SK-N-SH (cell line): ENCODE results near the gene SLC1A2. TPM values are rescaled to one million over a fixed set of nuclear protein-coding genes. Genes with fewer than 3 reads are reported as not detected.
"Not testable (repeated sequence)": the region's sequence is repeated elsewhere in the genome, so short reads cannot be mapped to it uniquely, and the experiment has no call there.

Experiments
- CTCF ChIA-PET: fragments of 300-600, 350-600 bp; formaldehyde crosslinking; extraction: SDS; loops from one replicate; lab custom pipeline; 2021; lab: Yijun Ruan, JAX
- POLR2A ChIA-PET: fragments of 350-600 bp; sonication (Branson Sonifier 250); formaldehyde crosslinking; extraction: SDS; loops from one replicate; lab custom pipeline; 2020; ENCODE audit warnings: antibody characterized with exemption, inconsistent platforms; lab: Yijun Ruan, JAX
- DNase-seq: peaks from one replicate; pipeline ENCODE4 v3.0.0; 2012
- H2AFZ ChIP-seq: fragments of 200-600 bp; sonication (generic); 2 replicates; pipeline ENCODE4 v1.8.1; 2016; ENCODE audit warnings: antibody characterized with exemption, mild to moderate bottlenecking, low read depth
- H3F3A ChIP-seq: fragments of 200-600 bp; sonication (generic); replicated peaks from 2 replicates; pipeline ENCODE3; 2016; ENCODE audit warnings: antibody characterized with exemption, mild to moderate bottlenecking; ENCODE audit not compliant: insufficient read depth
- H3K27ac ChIP-seq, 2 experiments: fragments of 200-500 bp in 1 of 2; fragments of 200-600 bp in 1 of 2; sonication (Bioruptor generic) in 1 of 2; sonication (generic), shearing (Covaris generic) in 1 of 2; 2 replicates each; pipeline versions ENCODE4 v1.5.1 to v1.6.1; 2014 to 2016; ENCODE audit warnings: low read depth in 2 of 2, inconsistent platforms in 1 of 2, low read length in 1 of 2, mild to moderate bottlenecking in 1 of 2, mixed read lengths in 1 of 2
- H3K27me3 ChIP-seq: fragments of 200-600 bp; sonication (generic), shearing (Covaris generic); 2 replicates; pipeline ENCODE4 v1.6.1; 2016; ENCODE audit warnings: mixed run types; ENCODE audit not compliant: insufficient read depth
- H3K36me3 ChIP-seq, 2 experiments: fragments of 200-500 bp in 1 of 2; fragments of 200-600 bp in 1 of 2; sonication (Bioruptor generic) in 1 of 2; sonication (generic) in 1 of 2; replicated peaks in 1 of 2; 2 replicates each; pipeline versions ENCODE3 to v1.5.1; 2014 to 2016; ENCODE audit warnings: low read length in 1 of 2, mild to moderate bottlenecking in 1 of 2; ENCODE audit not compliant: insufficient read depth in 2 of 2, control insufficient read depth in 1 of 2
- H3K4me1 ChIP-seq, 2 experiments: fragments of 200-500 bp in 1 of 2; fragments of 200-600 bp in 1 of 2; sonication (Bioruptor generic) in 1 of 2; sonication (generic), shearing (Covaris generic) in 1 of 2; 2 replicates each; pipeline versions ENCODE4 v1.5.1 to v1.6.1; 2014 to 2016; ENCODE audit warnings: low read depth in 1 of 2, low read length in 1 of 2, mixed run types in 1 of 2; ENCODE audit not compliant: insufficient read depth in 2 of 2, control insufficient read depth in 1 of 2
- H3K4me2 ChIP-seq: fragments of 200-600 bp; sonication (generic), shearing (Covaris generic); 2 replicates; pipeline ENCODE4 v1.6.1; 2017; ENCODE audit warnings: mixed run types
- H3K4me3 ChIP-seq, 2 experiments: fragments of 200-500 bp in 1 of 2; fragments of 200-600 bp in 1 of 2; sonication (Bioruptor generic) in 1 of 2; sonication (generic), shearing (Covaris generic) in 1 of 2; 2 replicates each; pipeline versions ENCODE4 v1.5.1 to v1.8.1; 2014 to 2016; ENCODE audit warnings: low read depth in 2 of 2, inconsistent platforms in 1 of 2, low read length in 1 of 2, mild to moderate bottlenecking in 1 of 2, mixed read lengths in 1 of 2, moderate library complexity in 1 of 2
- H3K79me2 ChIP-seq: fragments of 200-600 bp; sonication (generic); 2 replicates; pipeline ENCODE4 v1.8.1; 2017; ENCODE audit warnings: mild to moderate bottlenecking; ENCODE audit not compliant: insufficient read depth
- H3K9ac ChIP-seq: fragments of 200-600 bp; sonication (generic); 2 replicates; pipeline ENCODE4 v1.6.1; 2017; ENCODE audit warnings: mixed run types
- H3K9me2 ChIP-seq: fragments of 200-600 bp; sonication (generic); 2 replicates; pipeline ENCODE4 v1.6.1; 2017; ENCODE audit warnings: mixed run types
- H3K9me3 ChIP-seq: fragments of 200-600 bp; sonication (generic); 2 replicates; pipeline ENCODE4 v1.6.1; 2017; ENCODE audit warnings: mixed run types, mild to moderate bottlenecking, moderate library complexity
- H4K20me1 ChIP-seq: fragments of 200-600 bp; sonication (generic); 2 replicates; pipeline ENCODE4 v1.6.1; 2017; ENCODE audit warnings: mild to moderate bottlenecking, mixed run types; ENCODE audit not compliant: insufficient read depth
- CTCF ChIP-seq: fragments of 200-600 bp; sonication (generic); IDR thresholded peaks from 2 replicates; pipeline ENCODE4 v1.6.1; 2017; ENCODE audit warnings: antibody characterized with exemption, mild to moderate bottlenecking, moderate library complexity
- ELF1 ChIP-seq: IDR thresholded peaks from 2 replicates; pipeline ENCODE4 v1.4.0; 2012
- FOXM1 ChIP-seq: IDR thresholded peaks from 2 replicates; pipeline ENCODE4 v1.4.0; 2012; ENCODE audit warnings: low read depth, mild to moderate bottlenecking
- GATA2 ChIP-seq: sonication (generic); formaldehyde crosslinking; IDR thresholded peaks from 2 replicates; pipeline ENCODE4 v1.5.0; 2020; ENCODE audit warnings: mild to moderate bottlenecking, missing genetic modification reagents
- IRF3 ChIP-seq: fragments of 150-350 bp; IDR thresholded peaks from 2 replicates; pipeline ENCODE4 v1.6.1; 2016; ENCODE audit warnings: mild to moderate bottlenecking, low read depth, low read length
- JUND ChIP-seq: IDR thresholded peaks from 2 replicates; pipeline ENCODE4 v1.4.0; 2012
- MAX ChIP-seq: IDR thresholded peaks from 2 replicates; pipeline ENCODE4 v1.4.0; 2012; ENCODE audit warnings: low read depth
- MXI1 ChIP-seq: IDR thresholded peaks from 2 replicates; pipeline ENCODE4 v1.6.1; 2012; ENCODE audit warnings: mild to moderate bottlenecking, low read depth, low read length, improper control_type of control experiment
- POLR2AphosphoS5 ChIP-seq: IDR thresholded peaks from 2 replicates; pipeline ENCODE4 v1.6.1; 2012; ENCODE audit warnings: low read depth, low read length
- RFX5 ChIP-seq: IDR thresholded peaks from 2 replicates; pipeline ENCODE4 v1.6.1; 2012; ENCODE audit warnings: mild to moderate bottlenecking, improper control_type of control experiment, low read length
- RXRA ChIP-seq: IDR thresholded peaks from 2 replicates; pipeline ENCODE4 v1.4.0; 2012; ENCODE audit warnings: low read depth, mild to moderate bottlenecking, borderline replicate concordance
- SIN3A ChIP-seq: IDR thresholded peaks from 2 replicates; pipeline ENCODE4 v1.6.1; 2012; ENCODE audit warnings: low read depth, mild to moderate bottlenecking, low read length, moderate library complexity, borderline replicate concordance
- TEAD4 ChIP-seq: IDR thresholded peaks from 2 replicates; pipeline ENCODE4 v1.4.0; 2012; ENCODE audit warnings: mild to moderate bottlenecking, borderline replicate concordance; ENCODE audit not compliant: insufficient read depth
- ZBTB33 ChIP-seq: IDR thresholded peaks from 2 replicates; pipeline ENCODE4 v1.4.0; 2012; ENCODE audit warnings: low read depth, borderline replicate concordance
- WGBS: methylation state at CpG from one replicate; pipeline ENCODE4 v1.1.6; 2017; ENCODE audit warnings: low lambda C conversion rate; 5-methylcytosine and 5-hydroxymethylcytosine counted together
- polyA plus RNA-seq, 3 experiments: library from polyadenylated mRNA; depleted of rRNA; stranded (reverse); fragments of >200 nt; gene quantifications; 2 replicates each; pipeline ENCODE4 v1.2.3, GENCODE V29; 2012

The SLC1A2 gene
- polyA plus RNA-seq, 1 of the 3 experiments (the other 2 are of a cell fraction), result under 0.01 TPM

- Histone ChIP-seq H3F3A (peaks cover 71% of the 10 kb centered on the region), H3K9me2 (no peaks in the 10 kb centered on the region), H4K20me1 (no peaks in the 10 kb centered on the region), H3K79me2 (peaks cover 3% of the 10 kb centered on the region; the same call in 1 of the 2 replicates), H2AFZ (no peak overlapping the region), H3K36me3 (peaks cover 24 to 89% of the 10 kb centered on the region in 2 experiments), H3K4me2 (no peak overlapping the region), H3K27ac (no peak overlapping the region), H3K9me3 (no peaks in the 10 kb centered on the region), H3K27me3 (no peaks in the 10 kb centered on the region), H3K9ac (no peak overlapping the region), H3K4me3 (no peak overlapping the region), H3K4me1 (peaks cover 12% of the 10 kb centered on the region in 2 experiments)
- 92% methylated on average over 5 of the region's 5 CpGs for WGBS
- TF ChIP-seq JUND, result no peak
- POLR2A ChIA-PET, result no interaction called here
- no peak for DNase-seq
- CTCF ChIA-PET, result interaction anchor here (1.3 kb wide), 1 partner anchor 30 kb away, joined by 4 read pairs; no protein-coding TSS in a partner anchor
These were observed 191.6 kb downstream of the SLC1A2 start for GRCh38 chr11:35227576-35228327.

- H4K20me1 ChIP-seq, POLR2A ChIA-PET, DNase-seq, H3K4me2 ChIP-seq, H2AFZ ChIP-seq, H3K27me3 ChIP-seq, H3K9me3 ChIP-seq, H3K27ac ChIP-seq, H3K9ac ChIP-seq, H3K79me2 ChIP-seq, H3K4me3 ChIP-seq, H3K9me2 ChIP-seq: not testable (repeated sequence)
- CTCF ChIA-PET, result interaction anchor here (1.6 kb wide), 1 partner anchor 79 kb away, joined by 3 read pairs; no protein-coding TSS in a partner anchor
- peaks cover 68% of the 10 kb centered on the region for H3F3A ChIP-seq
- H3K4me1 ChIP-seq, result peaks cover 14 to 19% of the 10 kb centered on the region in 2 experiments
- 95% methylated on average over 6 of the region's 6 CpGs for WGBS
- H3K36me3 ChIP-seq, result peaks cover 27 to 91% of the 10 kb centered on the region in 2 experiments
These were observed 192.6 kb downstream of the SLC1A2 start for GRCh38 chr11:35226756-35227155.

GRCh38 chr11:35225946-35226520 lies 193.3 kb downstream of the SLC1A2 start:
- H3K36me3 ChIP-seq, result peaks cover 26 to 91% of the 10 kb centered on the region in 2 experiments
- CTCF ChIA-PET, result interaction anchor here (1.6 to 3.3 kb wide), 2 partner anchors 11 to 80 kb away, joined by 3 to 18 read pairs; no protein-coding TSS in a partner anchor
- TF ChIP-seq CTCF (no peak), SIN3A (no peak), GATA2 (no peak), TEAD4 (no peak), JUND (no peak), IRF3 (no peak), MXI1 (no peak), FOXM1 (no peak), RFX5 (no peak), ZBTB33 (no peak), MAX (no peak), RXRA (no peak), POLR2AphosphoS5 (no peak), ELF1 (no peak)

More at GRCh38 chr11:35225946-35226520, 193.3 kb downstream of the SLC1A2 start:
- Histone ChIP-seq H3K79me2 (peaks cover 6% of the 10 kb centered on the region; the same call in 1 of the 2 replicates), H4K20me1 (no peaks in the 10 kb centered on the region), H3K4me2 (no peak overlapping the region), H3F3A (peaks cover 63% of the 10 kb centered on the region), H3K27ac (no peak overlapping the region), H3K9ac (no peak overlapping the region), H3K4me1 (peaks cover 14 to 26% of the 10 kb centered on the region in 2 experiments), H2AFZ (no peak overlapping the region), H3K4me3 (no peak overlapping the region), H3K9me2 (no peaks in the 10 kb centered on the region), H3K27me3 (no peaks in the 10 kb centered on the region), H3K9me3 (no peaks in the 10 kb centered on the region)
- DNase-seq, result no peak
- POLR2A ChIA-PET, result no interaction called here
- WGBS, result 79% methylated on average over 3 of the region's 3 CpGs
